GM12878 (cell line): Measurements from ENCODE around the gene MRPL12. TPM values are rescaled to one million over a fixed set of nuclear protein-coding genes. Genes with fewer than 3 reads are reported as not detected.

Experiments
- ATAC-seq: fragments of 200-7000 bp; cut with Tn5 transposase; 3 replicates; pipeline ENCODE4 v1.9.1; 2020; ENCODE audit warnings: mild to moderate bottlenecking, moderate library complexity
- BruUV-seq: library from RNA; stranded (reverse); fragments of 400-500 nt; replicated peaks from 2 replicates; lab custom pipeline; 2021; lab: Mats Ljungman, UMichigan
- CTCF ChIA-PET: fragments of 300-600 bp; sonication (Branson Sonifier 250); formaldehyde crosslinking; extraction: SDS; loops from one replicate; lab custom pipeline; 2021; ENCODE audit warnings: inconsistent platforms; lab: Yijun Ruan, JAX
- POLR2A ChIA-PET: fragments of 350-600 bp; formaldehyde crosslinking; extraction: SDS; loops from one replicate; lab custom pipeline; 2021; ENCODE audit warnings: inconsistent platforms; lab: Charles Lee
- RAD21 ChIA-PET: fragments of 300-600 bp; sonication (Branson Sonifier 250); formaldehyde crosslinking; loops from one replicate; lab custom pipeline; 2023; ENCODE audit warnings: antibody characterized with exemption; ENCODE audit not compliant: unreplicated experiment; lab: Charles Lee
- SMC1A ChIA-PET: fragments of 300-600 bp; sonication (Branson Sonifier 250); formaldehyde crosslinking; loops from one replicate; lab custom pipeline; 2023; ENCODE audit not compliant: unreplicated experiment, uncharacterized antibody; lab: Charles Lee
- DNase-seq: peaks from one replicate; pipeline ENCODE4 v3.0.0-alpha.2; 2011; ENCODE audit warnings: low read depth, low spot score
- FAIRE-seq: peaks from 3 replicates; lab custom pipeline; 2011; peaks lifted over from hg19 to GRCh38; lab: Jason Lieb, UNC
- H2AFZ ChIP-seq: 2 replicates; pipeline ENCODE4 v1.6.0; 2011; ENCODE audit warnings: low read depth, low read length, control low read depth; ENCODE audit not compliant: control insufficient read depth
- H3K27ac ChIP-seq: 2 replicates; pipeline ENCODE4 v1.5.1; 2011; ENCODE audit warnings: control low read depth; ENCODE audit not compliant: control insufficient read depth, insufficient read depth
- H3K27me3 ChIP-seq, 2 experiments: replicated peaks in 1 of 2; 2 replicates each; pipeline versions ENCODE4 v1.6.0 to v1.6.1; 2011; ENCODE audit warnings: low read length in 1 of 2; ENCODE audit not compliant: control insufficient read depth in 2 of 2, insufficient read depth in 2 of 2
- H3K36me3 ChIP-seq, 2 experiments: 2 replicates each; pipeline ENCODE4 v1.5.1; 2011; ENCODE audit warnings: low read length in 1 of 2; ENCODE audit not compliant: control insufficient read depth in 2 of 2, insufficient read depth in 2 of 2
- H3K4me1 ChIP-seq: 2 replicates; pipeline ENCODE4 v1.6.1; 2011; ENCODE audit warnings: mild to moderate bottlenecking, low read length, moderate library complexity, mixed read lengths; ENCODE audit not compliant: control insufficient read depth, insufficient read depth
- H3K4me2 ChIP-seq: 2 replicates; pipeline ENCODE4 v1.6.0; 2011; ENCODE audit warnings: control low read depth; ENCODE audit not compliant: control insufficient read depth, insufficient read depth
- H3K4me3 ChIP-seq: fragments of 200-600 bp; sonication (generic); 2 replicates; pipeline ENCODE4 v1.5.1; 2016
- H3K79me2 ChIP-seq: 2 replicates; pipeline ENCODE4 v1.6.0; 2011; ENCODE audit warnings: low read length; ENCODE audit not compliant: control insufficient read depth, insufficient read depth
- H3K9ac ChIP-seq: 2 replicates; pipeline ENCODE4 v1.8.0; 2011; ENCODE audit warnings: low read length, control low read depth, mixed read lengths; ENCODE audit not compliant: control insufficient read depth, insufficient read depth
- H3K9me3 ChIP-seq: replicated peaks from 3 replicates; pipeline ENCODE4 v1.5.1; 2011; ENCODE audit warnings: mild to moderate bottlenecking, low read length; ENCODE audit not compliant: control insufficient read depth, insufficient read depth
- H4K20me1 ChIP-seq: 2 replicates; pipeline ENCODE4 v1.6.0; 2011; ENCODE audit not compliant: control insufficient read depth, insufficient read depth
- ASH2L ChIP-seq: fragments of 300-600, 200-600 bp; sonication (generic); IDR thresholded peaks from 2 replicates; pipeline ENCODE4 v1.6.1; 2017; ENCODE audit warnings: low read depth, mild to moderate bottlenecking, borderline replicate concordance
- BACH1 ChIP-seq: fragments of 450-650 bp; IDR thresholded peaks from 2 replicates; pipeline ENCODE4 v1.6.1; 2017; ENCODE audit warnings: mild to moderate bottlenecking, borderline replicate concordance
- DPF2 ChIP-seq: fragments of 450-650 bp; IDR thresholded peaks from 2 replicates; pipeline ENCODE4 v1.6.1; 2017; ENCODE audit warnings: mild to moderate bottlenecking
- EGR1 ChIP-seq, 2 experiments: IDR thresholded peaks; 1 replicate in 1 of 2; 2 replicates in 1 of 2; pipeline ENCODE4 v1.6.1; 2011 to 2012; ENCODE audit warnings: low read depth in 2 of 2, low read length in 2 of 2, borderline replicate concordance in 1 of 2, mild to moderate bottlenecking in 1 of 2, moderate library complexity in 1 of 2
- HDAC2 ChIP-seq: fragments of 200-600 bp; sonication (generic); IDR thresholded peaks from 2 replicates; pipeline ENCODE4 v1.6.1; 2017
- IRF4 ChIP-seq: IDR thresholded peaks from 2 replicates; pipeline ENCODE4 v1.6.1; 2011; ENCODE audit warnings: low read depth, low read length
- JUNB ChIP-seq: IDR thresholded peaks from 2 replicates; pipeline ENCODE4 v1.6.1; 2016; ENCODE audit warnings: antibody characterized with exemption, mild to moderate bottlenecking
- KDM1A ChIP-seq: fragments of 200-600 bp; sonication (generic); IDR thresholded peaks from 2 replicates; pipeline ENCODE4 v1.6.1; 2016; ENCODE audit warnings: borderline replicate concordance
- MTA2 ChIP-seq: fragments of 450-650 bp; IDR thresholded peaks from 2 replicates; pipeline ENCODE4 v1.6.1; 2016; ENCODE audit warnings: low read depth, mild to moderate bottlenecking, moderate library complexity
- MYB ChIP-seq: fragments of 150-350 bp; IDR thresholded peaks from 2 replicates; pipeline ENCODE4 v1.6.1; 2014; ENCODE audit warnings: mild to moderate bottlenecking, low read depth, low read length, borderline replicate concordance
- NFIC ChIP-seq: IDR thresholded peaks from 2 replicates; pipeline ENCODE4 v1.6.1; 2012; ENCODE audit warnings: low read depth, mild to moderate bottlenecking, inconsistent platforms, low read length, moderate library complexity
- PAX8 ChIP-seq: fragments of 450-650 bp; IDR thresholded peaks from 2 replicates; pipeline ENCODE4 v1.6.1; 2017; ENCODE audit warnings: mild to moderate bottlenecking, moderate library complexity
- SIX5 ChIP-seq: IDR thresholded peaks from 2 replicates; pipeline ENCODE4 v1.6.1; 2011; ENCODE audit warnings: mild to moderate bottlenecking, low read depth, low read length, moderate library complexity; ENCODE audit not compliant: severe bottlenecking
- SP1 ChIP-seq: IDR thresholded peaks from one replicate; pipeline ENCODE4 v1.6.1; 2011; ENCODE audit warnings: low read depth, low read length
- ZNF217 ChIP-seq: fragments of 450-650 bp; IDR thresholded peaks from 2 replicates; pipeline ENCODE4 v1.6.1; 2017; ENCODE audit warnings: antibody characterized with exemption, mild to moderate bottlenecking
- ZNF622 ChIP-seq: fragments of 450-650 bp; IDR thresholded peaks from 2 replicates; pipeline ENCODE4 v1.6.1; 2017; ENCODE audit warnings: mild to moderate bottlenecking, inconsistent platforms
- WGBS: methylation state at CpG from one replicate; pipeline ENCODE4 v1.1.6; 2016; ENCODE audit warnings: low lambda C conversion rate; ENCODE audit not compliant: insufficient replicate concordance, insufficient coverage; ENCODE audit errors: missing lambda C conversion rate; 5-methylcytosine and 5-hydroxymethylcytosine counted together
- in situ Hi-C: fragments of 300-500 bp; cut with MboI; formaldehyde crosslinking; loops from 9 replicates; pipeline ENCODE4 v1.14.3; 2018; ENCODE audit warnings: mixed read lengths
- intact Hi-C: fragments of 100-400 bp; cut with micrococcal nuclease; formaldehyde crosslinking; loops from one replicate; pipeline ENCODE4 v1.14.2; 2022; ENCODE audit not compliant: unreplicated experiment
- polyA plus RNA-seq, 11 experiments: library from polyadenylated mRNA; depleted of rRNA in 4 of 11; unstranded in 6 of 11; stranded (reverse) in 5 of 11; fragments of >200 nt; fragmentation: Nextera tagmentation in 4 of 11; fragmentation: Illumina TruSeq in 1 of 11; extraction: Ambion mirVana in 4 of 11; extraction: Trizol in 1 of 11; gene quantifications; 1 replicate in 1 of 11; 2 replicates in 10 of 11; pipeline versions ENCODE4 v1.2.1 to v1.2.3, GENCODE V29; 2011 to 2016; ENCODE audit warnings: inconsistent platforms in 2 of 11, missing spikeins in 2 of 11, low read depth in 1 of 11
- total RNA-seq, 4 experiments: library from RNA; depleted of rRNA in 3 of 4; stranded (reverse); fragments of >200 nt in 3 of 4; fragmentation: Illumina TruSeq in 1 of 4; extraction: Trizol in 1 of 4; gene quantifications; 2 replicates each; pipeline versions ENCODE4 v1.2.1 to v1.2.3, GENCODE V29; 2013 to 2021
- TF ChIP-seq, protein P1 (sequence below): IDR thresholded peaks from 2 replicates; pipeline ENCODE4 v1.6.1; 2011; ENCODE audit warnings: borderline replicate concordance, low read depth, mild to moderate bottlenecking, moderate library complexity, low read length; ENCODE audit not compliant: insufficient read depth, poor library complexity, severe bottlenecking
- TF ChIP-seq, protein P2 (sequence below): IDR thresholded peaks from 2 replicates; pipeline ENCODE4 v1.6.1; 2011; ENCODE audit warnings: mild to moderate bottlenecking, low read depth, low read length, moderate library complexity; ENCODE audit not compliant: insufficient replicate concordance
- TF ChIP-seq, protein P3 (sequence below): IDR thresholded peaks from 2 replicates; pipeline ENCODE4 v1.6.1; 2012; ENCODE audit warnings: low read length, inconsistent platforms
- TF ChIP-seq, protein P4 (sequence below): fragments of 450-650 bp; IDR thresholded peaks from 2 replicates; pipeline ENCODE4 v1.6.1; 2018; ENCODE audit warnings: mild to moderate bottlenecking, low read depth, moderate library complexity; ENCODE audit not compliant: partially characterized antibody

The MRPL12 gene
- total and polyA plus RNA-seq, 10 of the 15 experiments (the other 5 are each of a cell fraction or from before 2014, with no cell fraction given) = 1.3 to 269 (median 117) TPM

- H4K20me1 ChIP-seq = no peaks in the 10 kb centered on the region
- RAD21 ChIA-PET = no interaction called here
- in situ Hi-C loops (loop anchor here (5.0 kb wide), 1 partner anchor 105 kb away; no protein-coding TSS in a partner anchor), intact Hi-C loops (no loop called here)
- H3K4me3 ChIP-seq = no peak overlapping the region
- CTCF ChIA-PET = no interaction called here
- no peak overlapping the region for H3K9ac ChIP-seq
- BruUV-seq = no TSS peak
- SMC1A ChIA-PET = no interaction called here
- 0 out of 2 replicates have a peak, but pooled peaks cover 4% of the 10 kb centered on the region for H3K4me1 ChIP-seq
- peaks cover 0 to 4% of the 10 kb centered on the region in 2 experiments; a peak in 2 of 4 replicates for H3K36me3 ChIP-seq
- TF ChIP-seq MYB (no peak), NFIC (no peak), KDM1A (no peak), HDAC2 (no peak), EGR1 (IDR thresholded peaks at IDR 0.05; ENCODE audit: borderline replicate concordance in 1 of 2, low read depth in 2 of 2, low read length in 2 of 2) (no peak), MTA2 (no peak), JUNB (no peak), IRF4 (no peak), PAX8 (no peak), BACH1 (no peak), ASH2L (no peak), ZNF622 (no peak), SIX5 (no peak), DPF2 (no peak), ZNF217 (no peak), SP1 (no peak)
- TF ChIP-seq, protein P1, sequence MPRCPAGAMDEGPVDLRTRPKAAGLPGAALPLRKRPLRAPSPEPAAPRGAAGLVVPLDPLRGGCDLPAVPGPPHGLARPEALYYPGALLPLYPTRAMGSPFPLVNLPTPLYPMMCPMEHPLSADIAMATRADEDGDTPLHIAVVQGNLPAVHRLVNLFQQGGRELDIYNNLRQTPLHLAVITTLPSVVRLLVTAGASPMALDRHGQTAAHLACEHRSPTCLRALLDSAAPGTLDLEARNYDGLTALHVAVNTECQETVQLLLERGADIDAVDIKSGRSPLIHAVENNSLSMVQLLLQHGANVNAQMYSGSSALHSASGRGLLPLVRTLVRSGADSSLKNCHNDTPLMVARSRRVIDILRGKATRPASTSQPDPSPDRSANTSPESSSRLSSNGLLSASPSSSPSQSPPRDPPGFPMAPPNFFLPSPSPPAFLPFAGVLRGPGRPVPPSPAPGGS = no peak
- TF ChIP-seq, protein P2, sequence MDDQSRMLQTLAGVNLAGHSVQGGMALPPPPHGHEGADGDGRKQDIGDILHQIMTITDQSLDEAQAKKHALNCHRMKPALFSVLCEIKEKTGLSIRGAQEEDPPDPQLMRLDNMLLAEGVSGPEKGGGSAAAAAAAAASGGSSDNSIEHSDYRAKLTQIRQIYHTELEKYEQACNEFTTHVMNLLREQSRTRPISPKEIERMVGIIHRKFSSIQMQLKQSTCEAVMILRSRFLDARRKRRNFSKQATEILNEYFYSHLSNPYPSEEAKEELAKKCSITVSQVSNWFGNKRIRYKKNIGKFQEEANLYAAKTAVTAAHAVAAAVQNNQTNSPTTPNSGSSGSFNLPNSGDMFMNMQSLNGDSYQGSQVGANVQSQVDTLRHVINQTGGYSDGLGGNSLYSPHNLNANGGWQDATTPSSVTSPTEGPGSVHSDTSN = no peak
- TF ChIP-seq, protein P3, sequence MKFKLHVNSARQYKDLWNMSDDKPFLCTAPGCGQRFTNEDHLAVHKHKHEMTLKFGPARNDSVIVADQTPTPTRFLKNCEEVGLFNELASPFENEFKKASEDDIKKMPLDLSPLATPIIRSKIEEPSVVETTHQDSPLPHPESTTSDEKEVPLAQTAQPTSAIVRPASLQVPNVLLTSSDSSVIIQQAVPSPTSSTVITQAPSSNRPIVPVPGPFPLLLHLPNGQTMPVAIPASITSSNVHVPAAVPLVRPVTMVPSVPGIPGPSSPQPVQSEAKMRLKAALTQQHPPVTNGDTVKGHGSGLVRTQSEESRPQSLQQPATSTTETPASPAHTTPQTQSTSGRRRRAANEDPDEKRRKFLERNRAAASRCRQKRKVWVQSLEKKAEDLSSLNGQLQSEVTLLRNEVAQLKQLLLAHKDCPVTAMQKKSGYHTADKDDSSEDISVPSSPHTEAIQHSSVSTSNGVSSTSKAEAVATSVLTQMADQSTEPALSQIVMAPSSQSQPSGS = no peak
- TF ChIP-seq, protein P4, sequence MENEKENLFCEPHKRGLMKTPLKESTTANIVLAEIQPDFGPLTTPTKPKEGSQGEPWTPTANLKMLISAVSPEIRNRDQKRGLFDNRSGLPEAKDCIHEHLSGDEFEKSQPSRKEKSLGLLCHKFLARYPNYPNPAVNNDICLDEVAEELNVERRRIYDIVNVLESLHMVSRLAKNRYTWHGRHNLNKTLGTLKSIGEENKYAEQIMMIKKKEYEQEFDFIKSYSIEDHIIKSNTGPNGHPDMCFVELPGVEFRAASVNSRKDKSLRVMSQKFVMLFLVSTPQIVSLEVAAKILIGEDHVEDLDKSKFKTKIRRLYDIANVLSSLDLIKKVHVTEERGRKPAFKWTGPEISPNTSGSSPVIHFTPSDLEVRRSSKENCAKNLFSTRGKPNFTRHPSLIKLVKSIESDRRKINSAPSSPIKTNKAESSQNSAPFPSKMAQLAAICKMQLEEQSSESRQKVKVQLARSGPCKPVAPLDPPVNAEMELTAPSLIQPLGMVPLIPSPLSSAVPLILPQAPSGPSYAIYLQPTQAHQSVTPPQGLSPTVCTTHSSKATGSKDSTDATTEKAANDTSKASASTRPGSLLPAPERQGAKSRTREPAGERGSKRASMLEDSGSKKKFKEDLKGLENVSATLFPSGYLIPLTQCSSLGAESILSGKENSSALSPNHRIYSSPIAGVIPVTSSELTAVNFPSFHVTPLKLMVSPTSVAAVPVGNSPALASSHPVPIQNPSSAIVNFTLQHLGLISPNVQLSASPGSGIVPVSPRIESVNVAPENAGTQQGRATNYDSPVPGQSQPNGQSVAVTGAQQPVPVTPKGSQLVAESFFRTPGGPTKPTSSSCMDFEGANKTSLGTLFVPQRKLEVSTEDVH = no peak
- H3K27ac ChIP-seq = no peak overlapping the region
- POLR2A ChIA-PET = no interaction called here
- no peak for FAIRE-seq
- no peak for ATAC-seq
- no peaks in the 10 kb centered on the region for H3K9me3 ChIP-seq
- H3K79me2 ChIP-seq = peaks cover 13% of the 10 kb centered on the region
- H2AFZ ChIP-seq = no peak overlapping the region
- DNase-seq = no peak
- 81% methylated on average over 9 of the region's 9 CpGs for WGBS
- no peak overlapping the region for H3K4me2 ChIP-seq
- no peaks in the 10 kb centered on the region for H3K27me3 ChIP-seq
Observed at GRCh38 chr17:81717766-81718089, 14.6 kb downstream of the MRPL12 start.
